Neural progenitor cell (in vitro differentiated cells): ENCODE measurements around the gene GMDS. TPM values are rescaled to one million over a fixed set of nuclear protein-coding genes. Genes with fewer than 3 reads are reported as not detected.

Source experiments
- DNase-seq: peaks from one replicate; pipeline ENCODE4 v3.0.0-alpha.2; 2016; ENCODE audit warnings: low spot score
- H2AFZ ChIP-seq: fragments of 200-600 bp; sonication (generic); replicated peaks from 2 replicates; pipeline ENCODE4 v1.6.1; 2016; ENCODE audit warnings: antibody characterized with exemption
- H3F3A ChIP-seq: fragments of 200-600 bp; sonication (generic); 2 replicates; pipeline ENCODE4 v1.6.1; 2016; ENCODE audit warnings: antibody characterized with exemption, low read depth
- H3K27ac ChIP-seq: fragments of 200-600 bp; sonication (generic); 2 replicates; pipeline ENCODE4 v1.5.1; 2016; ENCODE audit warnings: mild to moderate bottlenecking
- H3K27me3 ChIP-seq: fragments of 200-600 bp; sonication (generic); 2 replicates; pipeline ENCODE4 v1.6.1; 2016; ENCODE audit warnings: mild to moderate bottlenecking, moderate library complexity
- H3K36me3 ChIP-seq: fragments of 200-600 bp; sonication (generic); 2 replicates; pipeline ENCODE4 v1.5.1; 2016
- H3K4me1 ChIP-seq: fragments of 200-600 bp; sonication (generic); 2 replicates; pipeline ENCODE4 v1.6.1; 2016; ENCODE audit warnings: mixed run types
- H3K4me2 ChIP-seq: fragments of 200-600 bp; sonication (generic); 2 replicates; pipeline ENCODE4 v1.6.1; 2016
- H3K4me3 ChIP-seq: fragments of 200-600 bp; sonication (generic); 2 replicates; pipeline ENCODE4 v1.5.1; 2016
- H3K79me2 ChIP-seq: fragments of 200-600 bp; sonication (generic); 2 replicates; pipeline ENCODE4 v1.6.1; 2016; ENCODE audit warnings: low read depth
- H3K9ac ChIP-seq: fragments of 200-600 bp; sonication (generic); 2 replicates; pipeline ENCODE4 v1.6.1; 2016
- H3K9me3 ChIP-seq: fragments of 200-600 bp; sonication (generic); 2 replicates; pipeline ENCODE4 v1.5.1; 2016; ENCODE audit warnings: low read depth
- H4K20me1 ChIP-seq: fragments of 200-600 bp; sonication (generic); 2 replicates; pipeline ENCODE4 v1.6.1; 2016; ENCODE audit warnings: low read depth
- H3K27ac Mint-ChIP-seq: 3 replicates; pipeline ENCODE4 v1.8.0; 2021; ENCODE audit warnings: mixed read lengths
- H3K27me3 Mint-ChIP-seq: 2 replicates; pipeline ENCODE4 v1.8.0; 2022; ENCODE audit warnings: low read depth, mild to moderate bottlenecking, inconsistent platforms, moderate library complexity, mixed read lengths; ENCODE audit not compliant: insufficient read depth
- H3K36me3 Mint-ChIP-seq: 3 replicates; pipeline ENCODE4 v1.8.0; 2021; ENCODE audit warnings: mixed read lengths
- H3K4me1 Mint-ChIP-seq: 3 replicates; pipeline ENCODE4 v1.8.0; 2021; ENCODE audit warnings: mixed read lengths
- H3K4me3 Mint-ChIP-seq: 3 replicates; pipeline ENCODE4 v1.8.0; 2021; ENCODE audit warnings: mild to moderate bottlenecking, moderate library complexity, mixed read lengths
- H3K9me3 Mint-ChIP-seq: 3 replicates; pipeline ENCODE4 v1.8.0; 2020; ENCODE audit warnings: mixed read lengths
- CTCF ChIP-seq: fragments of 200-600 bp; sonication (generic); IDR thresholded peaks from 2 replicates; pipeline ENCODE4 v1.5.1; 2017; ENCODE audit warnings: antibody characterized with exemption, mild to moderate bottlenecking
- EZH2 ChIP-seq: fragments of 200-600 bp; sonication (generic); IDR thresholded peaks from 2 replicates; pipeline ENCODE4 v1.6.1; 2017; ENCODE audit warnings: antibody characterized with exemption, mild to moderate bottlenecking, moderate library complexity
- EZH2phosphoT487 ChIP-seq: fragments of 200-600 bp; sonication (generic); IDR thresholded peaks from 2 replicates; pipeline ENCODE4 v1.6.1; 2017; ENCODE audit warnings: antibody characterized with exemption
- total RNA-seq: library from RNA; depleted of rRNA; stranded (reverse); fragments of >200 nt; gene quantifications from 2 replicates; pipeline ENCODE4 v1.2.3, GENCODE V29; 2015; ENCODE audit warnings: low replicate concordance

The GMDS gene
- total RNA-seq, 1 donor from 2014 or later = 22.6 TPM

GRCh38 chr6:1704711-1705110, 540.7 kb downstream of the GMDS start:
- Mint-ChIP-seq H3K36me3 (no peaks in the 10 kb centered on the region), H3K27me3 (peaks cover 3% of the 10 kb centered on the region)

GRCh38 chr6:1703923-1704322, 541.5 kb downstream of the GMDS start:
- Histone ChIP-seq H3K4me1 (peaks cover 22% of the 10 kb centered on the region), H4K20me1 (no peaks in the 10 kb centered on the region), H3K4me3 (no peak overlapping the region), H3K27ac (no peak overlapping the region), H2AFZ (no peak overlapping the region), H3F3A (no peaks in the 10 kb centered on the region), H3K9ac (no peak overlapping the region), H3K9me3 (no peaks in the 10 kb centered on the region), H3K36me3 (no peaks in the 10 kb centered on the region), H3K4me2 (no peak overlapping the region), H3K79me2 (no peaks in the 10 kb centered on the region), H3K27me3 (no peaks in the 10 kb centered on the region)
- no peak for DNase-seq
- Mint-ChIP-seq H3K9me3 (peaks cover 2% of the 10 kb centered on the region), H3K4me3 (no peak overlapping the region), H3K4me1 (peaks cover 30% of the 10 kb centered on the region), H3K27ac (no peak overlapping the region), H3K27me3 (peaks cover 3% of the 10 kb centered on the region), H3K36me3 (no peaks in the 10 kb centered on the region)
- no peak for TF ChIP-seq EZH2
- no peak for TF ChIP-seq EZH2phosphoT487

More at GRCh38 chr6:1704711-1705110, 540.7 kb downstream of the GMDS start:
- H4K20me1 ChIP-seq = no peaks in the 10 kb centered on the region
- no peak overlapping the region for H3K4me3 ChIP-seq
- no peak for DNase-seq
- no peak overlapping the region for H3K9ac ChIP-seq
- H3K9me3 ChIP-seq = no peaks in the 10 kb centered on the region
- no peaks in the 10 kb centered on the region for H3K36me3 ChIP-seq
- Mint-ChIP-seq H3K27ac (no peak overlapping the region), H3K4me1 (peaks cover 30% of the 10 kb centered on the region), H3K9me3 (no peaks in the 10 kb centered on the region), H3K4me3 (no peak overlapping the region)
- no peak for TF ChIP-seq CTCF
- no peak for TF ChIP-seq EZH2phosphoT487
- no peak for TF ChIP-seq EZH2
- no peak overlapping the region for H3K27ac ChIP-seq
- H3K4me1 ChIP-seq = peaks cover 22% of the 10 kb centered on the region
- no peak overlapping the region for H3K4me2 ChIP-seq
- no peaks in the 10 kb centered on the region for H3K79me2 ChIP-seq
- no peaks in the 10 kb centered on the region for H3F3A ChIP-seq
- H3K27me3 ChIP-seq = no peaks in the 10 kb centered on the region
- H2AFZ ChIP-seq = no peak overlapping the region

- Histone ChIP-seq H2AFZ (no peak overlapping the region), H3K4me1 (peaks cover 17% of the 10 kb centered on the region), H3K36me3 (no peaks in the 10 kb centered on the region), H3K27ac (no peak overlapping the region), H3K4me2 (no peak overlapping the region), H3K79me2 (no peaks in the 10 kb centered on the region), H4K20me1 (no peaks in the 10 kb centered on the region), H3K9me3 (no peaks in the 10 kb centered on the region), H3K9ac (no peak overlapping the region), H3K4me3 (no peak overlapping the region), H3F3A (no peaks in the 10 kb centered on the region), H3K27me3 (no peaks in the 10 kb centered on the region)
- Mint-ChIP-seq H3K9me3 (peaks cover 2% of the 10 kb centered on the region), H3K27ac (no peak overlapping the region), H3K27me3 (peaks cover 3% of the 10 kb centered on the region), H3K36me3 (no peaks in the 10 kb centered on the region), H3K4me3 (no peak overlapping the region), H3K4me1 (peaks cover 23% of the 10 kb centered on the region)
- no peak for DNase-seq
- no peak for TF ChIP-seq CTCF
- TF ChIP-seq EZH2 = no peak
- TF ChIP-seq EZH2phosphoT487 = no peak
These were observed 542.1 kb downstream of the GMDS start for GRCh38 chr6:1703091-1703855.

- Histone ChIP-seq H3K27me3 (no peaks in the 10 kb centered on the region), H3K36me3 (no peaks in the 10 kb centered on the region), H3K79me2 (no peaks in the 10 kb centered on the region), H3K4me2 (no peak overlapping the region), H3K9me3 (no peaks in the 10 kb centered on the region), H3F3A (no peaks in the 10 kb centered on the region), H3K9ac (no peak overlapping the region), H3K27ac (no peak overlapping the region), H4K20me1 (no peaks in the 10 kb centered on the region), H2AFZ (no peak overlapping the region), H3K4me3 (no peak overlapping the region), H3K4me1 (peaks cover 10% of the 10 kb centered on the region)
- peaks cover 22% of the 10 kb centered on the region for H3K4me1 Mint-ChIP-seq
- no peak for DNase-seq
- H3K27ac Mint-ChIP-seq = no peak overlapping the region
- H3K4me3 Mint-ChIP-seq = no peak overlapping the region
- H3K27me3 Mint-ChIP-seq = peaks cover 5% of the 10 kb centered on the region
- H3K9me3 Mint-ChIP-seq = peaks cover 2% of the 10 kb centered on the region
- TF ChIP-seq EZH2 = no peak
- TF ChIP-seq CTCF = no peak
- no peak for TF ChIP-seq EZH2phosphoT487
- no peaks in the 10 kb centered on the region for H3K36me3 Mint-ChIP-seq
These were observed 542.8 kb downstream of the GMDS start for GRCh38 chr6:1702580-1703051.
